Fibroblast of lung (primary cell): ENCODE results near the gene RAB36.

Experiments
- CTCF ChIP-seq, 2 donors: IDR thresholded peaks in 1 of 2; conservative IDR thresholded peaks in 1 of 2; 1 replicate in 1 of 2; 2 replicates in 1 of 2; pipeline ENCODE4 v1.5.1; 2011 to 2012; ENCODE audit warnings: low read length in 2 of 2, control low read depth in 1 of 2, inconsistent platforms in 1 of 2, low read depth in 1 of 2, mild to moderate bottlenecking in 1 of 2
- EZH2 ChIP-seq: IDR thresholded peaks from 2 replicates; pipeline ENCODE4 v1.5.1; 2012; ENCODE audit warnings: low read length, control low read depth, mild to moderate bottlenecking; ENCODE audit errors: missing control alignments

- TF ChIP-seq CTCF (conservative IDR thresholded peaks at IDR 0.05 in 1 of 2, IDR thresholded peaks at IDR 0.05 in 1 of 2; ENCODE audit: low read depth in 1 of 2, low read length in 2 of 2) (no peak), EZH2 (no peak)
These were observed 20.4 kb upstream of the RAB36 start for GRCh38 chr22:23124611-23125511.
